ENCODE data around the gene EPB41L3.

EPB41L3 gene

DNA sequence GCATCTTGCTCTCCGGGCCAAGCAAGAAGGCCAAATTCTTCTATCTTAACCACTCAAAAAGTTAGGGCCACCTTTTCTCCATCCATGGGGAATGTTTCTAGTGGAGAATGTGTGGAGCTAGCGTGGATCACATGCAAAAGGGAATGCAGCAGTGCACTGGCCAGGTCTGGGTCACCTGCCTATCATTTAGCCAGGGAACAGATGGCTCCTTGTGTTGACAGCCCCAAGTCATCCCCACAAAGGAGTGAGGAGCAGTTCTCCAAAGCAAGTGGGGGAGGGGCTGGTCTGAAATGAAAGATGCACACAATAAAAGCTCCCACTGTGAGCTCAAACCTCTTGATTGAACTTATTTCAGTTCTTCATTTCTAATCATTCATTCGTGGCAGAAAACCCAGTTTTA, 19.1 kb downstream of the EPB41L3 start:
- ChIA-PET POLR2A (no interaction called here), CTCF (interaction anchor here (1.9 kb wide), 1 partner anchor 11 kb away, joined by 6 read pairs; no protein-coding TSS in a partner anchor)
- DNase-seq (ENCODE audit: extremely low spot score), result no peak
- TF ChIP-seq, protein P1, sequence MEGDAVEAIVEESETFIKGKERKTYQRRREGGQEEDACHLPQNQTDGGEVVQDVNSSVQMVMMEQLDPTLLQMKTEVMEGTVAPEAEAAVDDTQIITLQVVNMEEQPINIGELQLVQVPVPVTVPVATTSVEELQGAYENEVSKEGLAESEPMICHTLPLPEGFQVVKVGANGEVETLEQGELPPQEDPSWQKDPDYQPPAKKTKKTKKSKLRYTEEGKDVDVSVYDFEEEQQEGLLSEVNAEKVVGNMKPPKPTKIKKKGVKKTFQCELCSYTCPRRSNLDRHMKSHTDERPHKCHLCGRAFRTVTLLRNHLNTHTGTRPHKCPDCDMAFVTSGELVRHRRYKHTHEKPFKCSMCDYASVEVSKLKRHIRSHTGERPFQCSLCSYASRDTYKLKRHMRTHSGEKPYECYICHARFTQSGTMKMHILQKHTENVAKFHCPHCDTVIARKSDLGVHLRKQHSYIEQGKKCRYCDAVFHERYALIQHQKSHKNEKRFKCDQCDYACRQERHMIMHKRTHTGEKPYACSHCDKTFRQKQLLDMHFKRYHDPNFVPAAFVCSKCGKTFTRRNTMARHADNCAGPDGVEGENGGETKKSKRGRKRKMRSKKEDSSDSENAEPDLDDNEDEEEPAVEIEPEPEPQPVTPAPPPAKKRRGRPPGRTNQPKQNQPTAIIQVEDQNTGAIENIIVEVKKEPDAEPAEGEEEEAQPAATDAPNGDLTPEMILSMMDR (IDR thresholded peaks at IDR 0.05; ENCODE audit: control extremely low read depth, extremely low read depth, low read depth, missing control alignments), result no peak

DNA sequence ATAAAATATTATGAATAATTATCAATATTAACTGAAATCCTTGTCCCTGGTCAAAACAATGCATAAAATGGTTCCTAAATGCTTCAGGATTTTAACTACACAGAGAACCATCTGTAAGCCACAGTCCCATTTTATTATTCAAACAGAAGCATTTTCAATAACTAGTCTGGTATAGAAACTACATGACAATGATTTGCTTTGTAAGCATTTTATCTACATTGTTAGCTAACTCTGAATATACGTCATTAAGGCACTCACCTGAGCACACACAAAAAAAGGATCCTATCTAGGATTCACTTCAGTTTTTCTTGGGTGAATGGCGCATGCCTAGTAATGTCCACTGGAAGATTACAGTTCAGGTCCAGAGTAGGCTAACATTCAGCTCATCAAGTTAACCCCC, 22.8 kb downstream of the EPB41L3 start:
- TF ChIP-seq, protein P1 (IDR thresholded peaks at IDR 0.05; ENCODE audit: control extremely low read depth, extremely low read depth, low read depth, missing control alignments), result no peak
- ChIA-PET POLR2A (no interaction called here), CTCF (no interaction called here)
- no peak for DNase-seq (ENCODE audit: extremely low spot score)

DNA sequence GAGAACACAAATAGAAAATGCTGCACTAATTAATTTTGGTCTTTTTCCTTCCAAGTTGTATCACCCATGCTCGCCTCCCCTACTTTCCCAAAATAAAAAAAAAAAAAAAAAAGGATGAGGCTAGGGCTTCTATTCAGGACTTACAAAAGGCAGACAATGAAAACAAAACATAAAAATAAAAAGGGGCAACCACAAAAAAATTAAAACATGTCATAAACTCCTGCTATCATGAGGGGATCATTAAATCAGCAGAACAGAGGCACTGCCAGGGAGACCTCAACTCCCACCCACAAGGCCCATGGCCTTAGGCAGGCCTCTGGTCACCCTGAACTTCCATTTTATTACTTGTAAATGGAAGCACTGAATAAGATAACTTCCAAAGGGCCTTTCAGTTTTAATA, 23.3 kb downstream of the EPB41L3 start:
- ChIA-PET CTCF (no interaction called here), POLR2A (no interaction called here)
- no peak for DNase-seq (ENCODE audit: extremely low spot score)
- TF ChIP-seq, protein P1 (IDR thresholded peaks at IDR 0.05; ENCODE audit: control extremely low read depth, extremely low read depth, low read depth, missing control alignments), result no peak

DNA sequence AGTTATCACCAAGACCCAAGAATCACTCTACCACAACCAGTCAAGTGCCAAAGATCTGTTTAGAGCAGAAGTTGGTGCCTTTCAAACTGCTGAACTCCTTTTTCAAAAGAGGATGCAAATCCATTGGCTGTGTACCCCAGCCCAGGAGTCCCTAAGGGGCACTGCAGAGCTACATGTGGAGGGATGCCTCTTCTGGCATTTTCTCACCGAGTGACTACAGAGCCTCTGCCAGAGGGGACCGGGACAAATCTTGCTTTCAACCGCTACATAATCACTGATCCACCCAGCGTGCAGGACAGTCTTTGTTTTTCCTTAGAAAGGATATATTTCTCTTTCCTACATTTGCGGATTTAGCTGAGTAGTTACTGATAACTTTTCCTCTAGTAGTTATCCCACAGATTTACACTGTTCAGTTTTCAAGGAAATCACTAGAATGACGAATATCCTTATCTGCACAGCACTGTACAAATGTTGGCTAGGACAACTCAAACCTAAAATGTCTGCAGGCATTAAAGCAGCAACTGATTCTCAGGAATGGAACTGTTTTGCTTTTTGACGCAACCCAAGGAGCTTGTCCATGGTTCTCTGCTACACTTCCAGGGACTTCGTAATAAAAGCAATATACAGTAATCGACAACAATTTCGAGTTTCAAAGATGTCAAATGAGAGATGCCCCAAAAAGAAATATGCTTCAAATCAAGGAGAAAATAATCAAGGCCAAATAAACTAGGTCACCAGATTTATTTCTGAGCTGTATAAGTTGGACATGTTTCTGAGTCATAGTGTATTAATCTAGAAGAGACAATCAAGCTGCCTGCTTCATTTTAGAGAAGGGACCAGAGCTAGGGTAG, 24.1 kb downstream of the EPB41L3 start:
- TF ChIP-seq, protein P1 (IDR thresholded peaks at IDR 0.05; ENCODE audit: control extremely low read depth, extremely low read depth, low read depth, missing control alignments), result no peak
- no peak for DNase-seq (ENCODE audit: extremely low spot score)
- ChIA-PET CTCF (no interaction called here), POLR2A (no interaction called here)

DNA sequence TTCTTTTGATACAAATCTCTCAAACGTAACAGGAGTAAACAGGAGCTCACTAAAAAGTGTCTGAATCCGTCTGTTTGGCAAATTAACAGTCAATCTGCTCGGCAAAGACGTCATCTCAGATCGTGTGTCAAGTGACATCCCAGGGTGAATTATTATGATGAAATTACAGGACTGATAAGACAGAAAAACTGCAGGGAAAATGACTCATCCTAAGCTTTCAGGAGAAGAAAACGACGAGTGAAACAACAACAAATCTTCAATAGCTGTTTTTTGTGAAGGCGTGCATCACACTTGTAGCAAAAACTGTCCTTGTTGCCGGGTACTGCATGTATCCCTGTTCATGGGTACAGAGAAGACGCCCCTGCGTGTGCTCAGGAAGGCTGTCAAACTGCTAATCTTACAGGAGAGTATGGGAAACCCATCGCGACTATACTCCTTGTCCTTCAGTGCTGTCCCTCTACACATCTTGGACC, 24.9 kb downstream of the EPB41L3 start:
- POLR2A ChIA-PET, result no interaction called here
- CTCF ChIA-PET, result interaction anchor here (2.0 kb wide), 1 partner anchor 10 kb away, joined by 5 read pairs; no protein-coding TSS in a partner anchor
- no peak for DNase-seq (ENCODE audit: extremely low spot score)
- TF ChIP-seq, protein P1 (IDR thresholded peaks at IDR 0.05; ENCODE audit: control extremely low read depth, extremely low read depth, low read depth, missing control alignments), result no peak

DNA sequence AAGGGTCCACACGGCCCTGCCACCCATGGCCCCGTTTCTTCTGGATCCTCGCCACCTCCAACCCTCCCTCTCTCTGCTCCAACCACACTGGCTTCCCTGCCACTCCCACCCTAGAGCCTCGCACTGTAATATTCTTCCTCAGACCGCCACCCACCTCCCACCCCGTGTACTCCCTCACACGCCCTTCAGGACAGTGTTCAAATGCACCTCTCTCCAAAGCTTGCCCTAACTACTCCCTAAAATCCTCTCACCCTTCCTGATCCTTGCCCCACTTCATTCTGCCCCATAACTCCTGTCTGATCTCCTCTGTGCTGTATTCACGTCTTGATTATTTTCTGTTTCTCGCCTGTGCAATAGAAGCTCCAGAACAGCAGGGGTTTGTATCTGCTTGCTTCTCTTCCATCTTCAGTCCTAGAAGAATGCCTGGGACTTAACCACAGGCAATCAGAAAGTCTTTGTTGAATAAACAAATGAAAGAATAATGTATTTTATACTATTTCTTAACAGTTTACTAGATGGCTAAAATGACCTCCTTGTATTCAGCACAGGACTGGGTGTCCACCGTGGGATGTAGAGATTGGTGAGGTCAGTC, 25.5 kb downstream of the EPB41L3 start:
- DNase-seq (ENCODE audit: extremely low spot score), result no peak
- ChIA-PET CTCF (interaction anchor here (2.0 kb wide), 1 partner anchor 9 kb away, joined by 5 read pairs; no protein-coding TSS in a partner anchor), POLR2A (no interaction called here)
- TF ChIP-seq, protein P1 (IDR thresholded peaks at IDR 0.05; ENCODE audit: control extremely low read depth, extremely low read depth, low read depth, missing control alignments), result no peak
